Activated naive CD4-positive, alpha-beta T cell treated with anti-CD3 and anti-CD28 coated beads, Interleukin-2, amount 50 U/mL, for 72 hours (primary cell): Measurements from ENCODE around the gene GRID1. TPM values are rescaled to one million over a fixed set of nuclear protein-coding genes. Genes with fewer than 3 reads are reported as not detected.

Source experiments
- ATAC-seq, 2 donors: fragments of 150-1000 bp; cut with Tn5 transposase; 2 replicates each; pipeline ENCODE4 v1.10.0; 2021; ENCODE audit warnings: mild to moderate bottlenecking in 2 of 2, moderate library complexity in 2 of 2
- DNase-seq, 2 donors: peaks; one replicate each; pipeline ENCODE4 v3.0.0; 2021 to 2022; ENCODE audit warnings: low spot score in 2 of 2
- H3K27ac Mint-ChIP-seq, 2 donors: one replicate each; pipeline ENCODE4 v1.8.0; 2022; ENCODE audit warnings: mild to moderate bottlenecking in 2 of 2, mixed read lengths in 2 of 2
- H3K36me3 Mint-ChIP-seq, 2 donors: one replicate each; pipeline ENCODE4 v1.8.0; 2022; ENCODE audit warnings: mixed read lengths in 2 of 2
- H3K9me3 Mint-ChIP-seq, 2 donors: one replicate each; pipeline ENCODE4 v1.8.0; 2022; ENCODE audit warnings: mixed read lengths in 2 of 2
- total RNA-seq, 2 donors: library from RNA; stranded (reverse); gene quantifications; one replicate each; pipeline ENCODE4 v1.2.3, GENCODE V29; 2022

The GRID1 gene
- total RNA-seq, 2 donors from 2014 or later: not detected

DNA sequence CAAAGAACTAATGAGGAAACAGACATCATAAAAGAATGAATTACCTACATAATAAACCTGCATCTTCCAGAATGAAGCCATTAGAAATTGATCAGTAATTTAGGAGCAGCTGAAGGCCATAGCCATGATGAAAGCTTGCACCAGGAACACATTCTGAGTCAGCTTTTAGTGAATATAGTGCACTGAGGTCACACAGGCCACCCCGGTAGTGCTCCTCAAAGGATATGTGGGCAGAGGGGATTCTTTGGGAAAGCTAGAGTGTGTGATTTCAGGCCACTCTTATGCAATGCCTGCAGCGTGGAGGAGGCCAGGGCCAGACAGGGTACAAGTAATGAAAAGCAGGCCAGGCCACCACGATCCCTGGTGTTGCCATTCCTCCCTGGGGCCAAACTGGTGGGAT, 451.9 kb downstream of the GRID1 start:
- no peak for ATAC-seq
- H3K36me3 Mint-ChIP-seq: no peaks in the 10 kb centered on the region

GRCh38 chr10:85908462-85908861, 458.1 kb downstream of the GRID1 start:
- no peak for ATAC-seq
- H3K36me3 Mint-ChIP-seq: no peaks in the 10 kb centered on the region
- H3K9me3 Mint-ChIP-seq: no peaks in the 10 kb centered on the region

More for the DNA sequence above, 451.9 kb downstream of the GRID1 start:
- H3K9me3 Mint-ChIP-seq: no peaks in the 10 kb centered on the region
- DNase-seq: no peak
- H3K27ac Mint-ChIP-seq: no peak overlapping the region

DNA sequence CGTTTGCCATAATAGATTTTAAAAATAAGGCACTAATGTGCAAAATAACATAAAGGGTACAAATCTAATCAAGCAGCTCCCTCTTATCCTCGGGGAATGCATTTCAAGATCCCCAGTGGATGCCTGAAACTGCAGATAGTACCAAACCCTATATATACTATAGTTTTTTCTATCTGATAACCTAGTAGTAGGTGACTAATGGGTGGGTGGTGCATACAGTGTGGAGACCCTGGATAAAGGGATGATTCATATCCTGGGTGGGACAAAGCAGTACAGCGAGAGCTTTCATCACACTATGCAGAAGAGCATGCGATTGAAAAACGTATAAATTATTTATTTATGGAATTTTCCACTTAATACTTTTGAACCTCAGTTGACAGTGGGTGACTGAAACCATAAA, 464.5 kb downstream of the GRID1 start:
- Mint-ChIP-seq H3K36me3 (no peaks in the 10 kb centered on the region), H3K27ac (no peak overlapping the region), H3K9me3 (no peaks in the 10 kb centered on the region)
- ATAC-seq: no peak
- DNase-seq: no peak

More at GRCh38 chr10:85908462-85908861, 458.1 kb downstream of the GRID1 start:
- no peak overlapping the region for H3K27ac Mint-ChIP-seq
- DNase-seq: no peak

DNA sequence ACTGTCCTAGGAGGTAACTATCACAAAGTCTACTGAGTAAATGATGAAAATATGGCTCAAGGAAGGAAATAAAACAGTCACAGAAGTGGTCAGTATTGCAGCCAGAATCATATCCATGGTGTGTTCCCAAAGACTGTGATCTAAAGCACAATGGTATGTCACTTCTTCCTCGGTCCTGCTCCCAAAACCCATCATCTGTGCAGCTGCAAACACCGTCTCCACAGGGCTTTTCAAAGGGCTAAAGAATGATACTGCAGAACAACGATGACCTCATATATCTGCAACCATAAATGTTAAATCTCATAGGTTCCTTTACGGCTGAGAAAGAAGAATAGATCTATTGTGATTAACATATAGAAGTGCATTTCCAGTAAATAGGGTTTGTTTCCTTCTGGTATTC, 465.0 kb downstream of the GRID1 start:
- no peak overlapping the region for H3K27ac Mint-ChIP-seq
- DNase-seq (no peak), ATAC-seq (no peak)
- H3K36me3 Mint-ChIP-seq: no peaks in the 10 kb centered on the region
- no peaks in the 10 kb centered on the region for H3K9me3 Mint-ChIP-seq

GRCh38 chr10:85900487-85900886, 466.1 kb downstream of the GRID1 start:
- ATAC-seq (no peak), DNase-seq (no peak)
- Mint-ChIP-seq H3K27ac (no peak overlapping the region), H3K36me3 (no peaks in the 10 kb centered on the region), H3K9me3 (no peaks in the 10 kb centered on the region)

DNA sequence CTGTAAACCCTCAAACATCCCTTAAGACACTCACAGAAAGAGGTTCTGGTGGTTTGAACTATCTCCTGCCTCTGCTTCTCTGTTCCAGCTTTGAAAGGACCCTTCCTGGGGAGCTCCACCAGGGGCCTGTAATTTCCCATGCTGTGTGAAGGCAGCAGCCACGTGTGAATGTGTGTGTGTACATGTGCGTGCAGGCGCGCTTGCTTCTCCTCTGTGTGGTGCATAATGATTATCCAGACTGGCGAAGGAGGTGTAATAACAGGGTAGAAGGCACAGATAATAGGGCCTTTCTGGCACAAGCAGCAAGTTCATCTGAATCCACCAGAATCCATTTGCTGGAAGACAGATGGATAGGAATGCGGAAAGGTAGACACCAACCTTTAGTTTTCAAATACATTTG, 466.5 kb downstream of the GRID1 start:
- Mint-ChIP-seq H3K9me3 (no peaks in the 10 kb centered on the region), H3K36me3 (no peaks in the 10 kb centered on the region), H3K27ac (no peak overlapping the region)
- no peak for ATAC-seq
- no peak for DNase-seq

DNA sequence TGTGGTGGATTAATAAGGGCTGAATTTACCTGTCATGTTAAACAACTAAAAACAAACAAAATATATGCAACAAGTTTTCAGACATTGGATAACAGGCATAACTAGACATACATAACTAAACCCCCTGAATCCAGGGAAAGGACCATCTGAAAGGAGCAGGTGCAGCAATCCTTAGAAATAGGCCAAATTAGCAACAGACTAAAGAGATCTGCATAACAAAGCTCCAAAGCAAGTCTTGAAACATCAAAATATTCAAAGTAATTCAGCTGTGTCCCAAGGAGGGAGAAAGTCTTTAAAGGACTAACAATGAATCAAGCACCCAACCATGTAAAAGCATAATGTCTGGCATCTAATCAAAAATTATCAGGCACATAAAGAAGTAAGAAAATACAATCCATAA, 475.1 kb downstream of the GRID1 start:
- H3K9me3 Mint-ChIP-seq: peaks cover 0 to 4% of the 10 kb centered on the region in 2 donors
- ATAC-seq (no peak), DNase-seq (no peak)
- H3K27ac Mint-ChIP-seq: no peak overlapping the region
- peaks cover 0 to 8% of the 10 kb centered on the region in 2 donors for H3K36me3 Mint-ChIP-seq

GRCh38 chr10:85888559-85888958, 478.0 kb downstream of the GRID1 start:
- ATAC-seq (no peak), DNase-seq (no peak)
- Mint-ChIP-seq H3K9me3 (peaks cover 0 to 4% of the 10 kb centered on the region in 2 donors), H3K36me3 (peaks cover 0 to 8% of the 10 kb centered on the region in 2 donors), H3K27ac (no peak overlapping the region)

DNA sequence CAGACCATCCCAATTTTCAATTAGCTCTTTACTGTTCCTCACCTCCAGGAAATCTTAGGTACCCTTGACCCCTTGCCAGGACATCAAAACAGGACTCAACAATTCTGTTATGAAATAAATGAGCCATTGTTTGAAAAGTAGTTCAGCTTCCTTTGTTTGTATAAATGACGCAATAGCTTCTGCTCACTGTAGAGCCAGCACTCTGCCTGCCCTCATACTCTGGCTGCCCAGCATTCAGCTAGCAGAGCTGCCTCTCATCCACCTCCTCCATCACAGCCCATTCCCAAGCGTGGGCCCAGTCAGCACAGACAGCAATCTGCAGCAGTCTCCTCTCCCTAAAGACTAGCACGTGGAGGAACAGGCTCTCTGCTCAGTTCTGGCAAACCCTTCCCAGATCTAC, 478.6 kb downstream of the GRID1 start:
- no peak for ATAC-seq
- H3K9me3 Mint-ChIP-seq: peaks cover 0 to 4% of the 10 kb centered on the region in 2 donors
- peaks cover 0 to 8% of the 10 kb centered on the region in 2 donors for H3K36me3 Mint-ChIP-seq
- no peak overlapping the region for H3K27ac Mint-ChIP-seq
- DNase-seq: no peak

- Mint-ChIP-seq H3K36me3 (no peaks in the 10 kb centered on the region), H3K9me3 (peaks cover 0 to 4% of the 10 kb centered on the region in 2 donors), H3K27ac (no peak overlapping the region)
- ATAC-seq (no peak), DNase-seq (no peak)
Measured at GRCh38 chr10:85874208-85874607, 492.4 kb downstream of the GRID1 start.

GRCh38 chr10:85873063-85873462, 493.5 kb downstream of the GRID1 start:
- no peaks in the 10 kb centered on the region for H3K36me3 Mint-ChIP-seq
- DNase-seq: no peak
- ATAC-seq: no peak
- no peak overlapping the region for H3K27ac Mint-ChIP-seq
- H3K9me3 Mint-ChIP-seq: peaks cover 0 to 4% of the 10 kb centered on the region in 2 donors

DNA sequence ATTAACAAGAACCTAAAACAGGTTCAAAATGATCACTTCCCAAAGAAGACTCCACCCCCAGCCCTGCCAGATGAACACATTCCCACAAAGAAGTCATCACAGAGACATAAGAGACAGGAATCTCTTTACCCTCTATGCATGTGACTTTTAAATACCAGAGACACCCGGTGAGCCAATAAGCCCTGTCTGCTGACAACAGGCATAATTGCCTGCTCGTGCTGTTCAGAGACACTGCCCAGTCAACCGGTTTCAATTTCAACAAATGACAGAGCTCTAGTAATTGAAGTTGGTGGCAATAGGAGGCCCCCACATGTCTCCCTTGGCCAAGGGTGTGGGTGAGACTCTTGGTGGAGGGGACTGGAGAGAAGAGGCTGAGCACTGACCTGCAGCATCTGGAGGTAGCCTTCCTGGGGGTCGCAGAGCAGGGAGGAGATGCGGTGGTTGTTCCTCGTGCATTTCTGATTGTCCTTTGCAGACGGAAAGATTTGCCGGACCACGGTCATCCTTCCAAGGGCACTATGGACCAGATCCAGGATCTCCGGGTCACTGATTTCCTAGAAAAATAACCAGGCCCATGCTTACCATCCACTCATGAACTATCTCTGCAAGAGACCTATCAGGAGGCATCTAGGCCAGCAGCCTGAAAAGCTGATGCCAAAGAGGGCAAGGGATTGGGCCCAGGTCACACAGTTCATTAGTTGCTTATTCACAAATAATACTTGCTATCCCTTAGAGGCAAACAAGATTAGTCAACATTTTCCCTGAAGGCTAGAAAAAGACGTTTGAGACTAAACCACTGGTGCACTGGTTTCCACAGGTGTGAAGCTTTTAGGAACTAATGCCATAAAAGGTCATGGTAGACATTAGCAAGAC, 497.7 kb downstream of the GRID1 start:
- no peak overlapping the region for H3K27ac Mint-ChIP-seq
- DNase-seq (no peak), ATAC-seq (no peak)
- no peaks in the 10 kb centered on the region for H3K36me3 Mint-ChIP-seq
- no peaks in the 10 kb centered on the region for H3K9me3 Mint-ChIP-seq

GRCh38 chr10:85864868-85865526, 501.6 kb downstream of the GRID1 start:
- DNase-seq (no peak), ATAC-seq (no peak)
- Mint-ChIP-seq H3K27ac (no peak overlapping the region), H3K36me3 (no peaks in the 10 kb centered on the region), H3K9me3 (no peaks in the 10 kb centered on the region)

DNA sequence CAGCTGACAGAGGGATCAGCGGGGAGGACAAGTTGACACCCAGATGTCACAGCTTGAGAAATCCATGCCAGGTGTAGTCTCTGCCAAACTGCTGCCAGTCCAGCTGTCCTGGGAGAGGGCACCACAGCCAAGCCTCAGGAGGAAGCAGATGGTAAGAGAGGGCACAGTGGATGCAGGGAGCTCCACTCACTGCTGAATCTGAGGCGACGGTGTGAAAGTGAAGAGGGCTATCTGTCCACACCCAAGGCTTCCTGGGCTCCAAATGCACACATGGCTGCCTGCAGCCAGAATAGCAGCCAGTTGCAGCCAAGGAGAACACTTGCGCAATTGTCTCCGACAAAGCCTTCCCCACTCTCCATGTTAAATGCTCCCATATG, 502.4 kb downstream of the GRID1 start:
- H3K36me3 Mint-ChIP-seq: no peaks in the 10 kb centered on the region
- DNase-seq: no peak
- H3K27ac Mint-ChIP-seq: no peak overlapping the region
- ATAC-seq: no peak
- H3K9me3 Mint-ChIP-seq: peaks cover 0 to under 1% of the 10 kb centered on the region in 2 donors

- no peaks in the 10 kb centered on the region for H3K36me3 Mint-ChIP-seq
- ATAC-seq (no peak), DNase-seq (no peak)
- H3K9me3 Mint-ChIP-seq: peaks cover 0 to 4% of the 10 kb centered on the region in 2 donors
- no peak overlapping the region for H3K27ac Mint-ChIP-seq
Measured at GRCh38 chr10:85863301-85864172, 503.1 kb downstream of the GRID1 start.

- no peak for ATAC-seq
- no peaks in the 10 kb centered on the region for H3K36me3 Mint-ChIP-seq
- peaks cover 0 to 4% of the 10 kb centered on the region in 2 donors for H3K9me3 Mint-ChIP-seq
- DNase-seq: no peak
- H3K27ac Mint-ChIP-seq: no peak overlapping the region
Measured at GRCh38 chr10:85862771-85863170, 503.8 kb downstream of the GRID1 start.
